Activated naive CD4-positive, alpha-beta T cell treated with anti-CD3 and anti-CD28 coated beads, Interleukin-2, amount 50 U/mL, for 16 hours (primary cell): ENCODE measurements around the gene ERP44.
"Not testable (repeated sequence)": the region's sequence is repeated elsewhere in the genome, so short reads cannot be mapped to it uniquely, and the experiment has no call there.

Source experiments
- DNase-seq: peaks from one replicate; pipeline ENCODE4 v3.0.0-alpha.2; 2020

The ERP44 gene

DNA sequence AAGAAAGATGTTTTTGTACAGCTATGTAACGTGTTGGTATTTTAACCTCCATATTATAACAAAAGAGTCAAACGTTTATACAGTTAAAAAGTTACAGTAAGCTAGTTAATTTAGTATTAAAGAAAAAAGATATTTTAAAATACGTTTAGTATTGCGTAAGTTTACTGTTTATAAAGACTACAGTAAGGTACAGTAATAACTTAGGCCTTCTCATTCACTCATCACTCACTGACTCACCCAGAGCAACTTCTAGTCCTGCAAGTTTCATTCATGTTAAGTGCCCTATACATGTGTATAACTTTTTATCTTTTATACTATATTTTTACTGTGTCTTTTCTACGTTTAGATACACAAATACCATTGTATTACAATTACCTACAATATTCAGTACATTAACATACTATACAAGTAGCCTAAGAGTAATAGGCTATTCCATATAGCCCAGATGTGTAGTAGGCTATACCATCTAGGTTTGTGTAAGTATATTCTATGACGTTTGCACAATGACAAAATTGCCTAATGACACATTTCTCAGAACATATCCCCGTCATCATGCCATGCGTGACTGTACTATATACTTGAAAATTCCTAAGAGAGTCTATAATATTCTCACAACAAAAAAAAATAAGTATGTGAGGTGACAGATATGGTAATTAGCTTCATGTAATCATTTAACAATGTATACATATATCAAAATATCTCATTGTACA, 33.8 kb downstream of the ERP44 start:
- no peak for DNase-seq

DNA sequence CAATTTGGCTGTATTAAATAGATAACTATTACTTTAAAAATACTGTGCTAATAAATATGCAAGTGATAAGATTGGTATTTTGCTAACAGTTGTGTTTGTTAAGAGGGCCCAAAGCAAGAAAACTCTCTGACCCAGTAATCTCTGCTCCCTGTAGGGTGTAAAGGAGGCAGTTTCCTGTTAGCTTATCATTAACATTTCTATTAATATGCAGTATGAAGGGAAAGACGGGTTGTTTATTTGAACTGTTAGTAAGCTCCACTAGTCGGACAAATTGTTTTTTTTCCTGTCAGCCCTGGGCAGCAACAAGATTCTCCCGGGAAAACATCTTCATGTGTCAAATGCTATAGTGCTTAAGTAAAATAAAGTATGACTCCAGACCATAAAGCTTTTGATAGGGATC, 35.6 kb downstream of the ERP44 start:
- no peak for DNase-seq

DNA sequence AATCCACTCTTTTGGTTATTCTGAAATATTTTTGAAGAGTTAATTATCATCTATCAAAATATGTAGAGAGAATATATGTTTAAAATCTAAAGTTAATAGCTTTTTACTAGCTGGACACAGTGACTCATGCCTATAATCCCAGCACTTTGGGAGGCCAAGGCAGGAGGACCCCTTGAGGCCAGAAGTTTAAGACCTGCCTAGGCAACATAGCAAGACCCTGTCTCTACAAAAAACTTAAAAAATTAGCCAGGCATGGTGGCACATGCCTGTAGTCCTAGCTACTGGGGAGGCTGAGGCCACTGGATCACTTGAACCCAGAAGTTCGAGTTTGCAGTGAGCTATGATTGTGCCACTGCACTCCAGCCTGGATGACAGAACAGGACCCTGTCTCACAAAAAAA, 36.1 kb downstream of the ERP44 start:
- DNase-seq: not testable (repeated sequence)

DNA sequence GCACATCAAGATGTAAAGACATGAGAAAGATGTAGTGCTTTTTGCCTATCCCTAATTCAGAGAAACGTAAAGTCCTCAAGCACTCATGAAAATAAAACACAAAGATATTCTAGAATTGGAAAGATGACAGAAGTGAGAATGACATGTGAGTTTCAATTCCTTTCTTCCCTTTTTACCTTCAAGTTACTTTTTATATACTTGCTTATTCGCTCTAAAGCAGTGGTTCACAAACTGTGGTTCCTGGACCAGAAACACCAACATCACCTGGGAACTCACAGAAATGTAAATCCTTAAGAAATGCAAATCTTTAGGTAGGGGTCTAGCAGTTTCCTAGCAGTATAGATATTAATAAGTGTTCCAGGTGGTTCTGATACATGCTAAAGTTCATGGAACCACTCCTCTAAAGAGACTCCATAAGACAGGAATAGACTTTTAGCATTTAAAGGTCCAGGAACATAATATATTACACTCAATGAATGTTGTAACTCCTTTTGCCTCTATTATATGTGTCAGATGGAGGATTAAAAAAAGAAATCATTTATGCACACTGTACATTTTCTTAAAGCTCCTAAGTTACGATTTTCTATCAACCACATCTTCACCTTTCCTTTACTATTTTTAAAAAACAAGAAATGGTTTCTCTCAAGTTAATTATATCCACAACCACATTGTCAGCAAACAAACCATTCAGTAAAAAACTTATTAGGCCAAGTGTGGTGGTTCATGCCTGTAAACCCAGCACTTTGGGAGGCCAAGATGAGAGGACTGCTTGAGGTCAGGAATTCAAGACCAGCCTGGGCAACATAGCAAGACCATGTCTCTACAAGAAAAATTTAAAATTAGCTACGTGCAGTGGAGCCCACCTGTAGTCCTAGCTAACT, 39.9 kb downstream of the ERP44 start:
- no peak for DNase-seq

DNA sequence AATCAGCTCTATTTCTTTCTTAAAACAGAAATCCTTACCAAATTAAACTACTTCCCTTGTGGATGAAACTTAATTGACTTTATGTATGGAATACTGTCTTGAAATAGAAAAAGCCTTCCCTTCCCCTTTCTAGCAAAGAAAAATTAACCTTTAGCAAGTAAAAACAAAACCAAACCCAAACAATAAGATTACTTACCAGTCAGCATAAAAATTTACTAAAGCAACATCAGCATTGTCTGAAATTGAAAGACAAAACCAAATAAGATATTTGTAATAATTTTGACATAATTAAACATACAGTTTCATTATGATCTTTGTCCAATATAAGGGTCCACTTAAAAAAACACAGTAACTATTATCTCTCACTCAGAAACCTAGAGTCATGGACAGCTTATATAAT, 41.2 kb downstream of the ERP44 start:
- no peak for DNase-seq

DNA sequence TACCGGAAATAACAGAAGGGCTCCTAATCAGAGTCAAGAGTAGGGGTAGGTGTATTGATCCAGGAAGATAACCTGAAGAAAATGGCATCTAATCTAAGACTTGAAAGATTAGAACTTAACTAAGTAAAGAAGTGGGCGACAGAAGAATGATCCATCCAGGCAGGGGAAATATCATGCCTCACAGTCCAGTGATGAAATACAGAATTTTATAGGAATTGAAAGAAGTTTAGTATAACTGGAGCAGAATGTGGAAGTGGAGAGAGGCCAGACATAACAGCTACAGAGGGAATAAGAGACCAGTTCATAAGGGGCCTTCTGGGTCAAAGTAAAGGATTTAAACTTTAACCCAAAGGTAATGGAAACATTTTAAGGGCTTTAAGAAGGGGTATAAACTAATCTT, 42.2 kb downstream of the ERP44 start:
- no peak for DNase-seq

DNA sequence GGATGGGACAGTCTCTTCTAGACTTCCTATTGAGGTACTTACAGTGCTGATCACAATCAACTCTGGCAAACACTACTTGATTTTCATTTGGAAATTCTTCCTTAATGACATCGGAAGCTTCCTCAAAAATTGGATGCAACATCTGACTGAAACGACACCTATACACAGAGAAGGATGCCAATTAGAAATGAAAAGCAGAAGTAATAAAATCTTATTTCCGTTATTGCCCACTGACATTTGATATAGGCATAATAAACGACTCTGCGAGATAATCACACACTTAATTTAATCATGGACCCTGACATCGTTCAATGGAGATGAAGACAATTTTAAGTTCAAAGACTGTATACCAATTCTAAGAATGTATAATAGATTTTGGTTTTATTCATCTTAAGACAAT, 46.4 kb downstream of the ERP44 start:
- no peak for DNase-seq

DNA sequence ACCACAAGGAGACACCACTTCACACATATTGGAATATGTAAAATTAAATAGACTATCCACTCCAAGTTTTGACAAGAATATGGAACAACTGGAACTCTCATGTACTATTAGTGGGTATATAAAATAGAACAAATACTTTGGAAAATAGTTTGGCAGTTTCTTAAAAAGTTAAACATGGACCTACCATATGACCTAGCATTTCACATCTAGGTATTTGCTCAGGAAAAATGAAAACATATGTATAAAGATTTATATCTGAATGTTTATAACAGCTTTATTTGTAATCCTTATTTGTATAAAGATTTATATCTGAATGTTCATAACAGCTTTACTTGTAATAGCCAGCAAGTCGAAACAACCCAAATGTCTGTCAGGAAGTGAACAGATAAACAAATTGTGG, 49.2 kb downstream of the ERP44 start:
- DNase-seq: no peak

DNA sequence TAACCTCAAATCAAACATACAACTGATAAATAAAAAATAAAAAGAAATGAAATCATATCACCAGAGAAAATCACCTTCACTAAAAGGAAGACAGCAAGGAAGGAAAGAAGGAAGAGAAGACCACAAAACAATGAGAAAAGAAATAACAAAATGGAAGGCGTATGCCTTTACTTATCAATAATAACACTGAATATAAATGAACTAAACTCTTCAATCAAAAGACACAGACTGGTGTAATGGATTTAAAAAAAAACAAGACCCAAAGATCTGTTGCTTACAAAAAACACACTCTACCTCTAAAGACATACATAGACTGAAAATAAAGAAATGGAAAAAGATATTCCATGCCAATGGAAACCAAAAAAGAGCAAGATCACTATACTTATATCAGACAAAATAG, 60.3 kb downstream of the ERP44 start:
- DNase-seq: no peak

DNA sequence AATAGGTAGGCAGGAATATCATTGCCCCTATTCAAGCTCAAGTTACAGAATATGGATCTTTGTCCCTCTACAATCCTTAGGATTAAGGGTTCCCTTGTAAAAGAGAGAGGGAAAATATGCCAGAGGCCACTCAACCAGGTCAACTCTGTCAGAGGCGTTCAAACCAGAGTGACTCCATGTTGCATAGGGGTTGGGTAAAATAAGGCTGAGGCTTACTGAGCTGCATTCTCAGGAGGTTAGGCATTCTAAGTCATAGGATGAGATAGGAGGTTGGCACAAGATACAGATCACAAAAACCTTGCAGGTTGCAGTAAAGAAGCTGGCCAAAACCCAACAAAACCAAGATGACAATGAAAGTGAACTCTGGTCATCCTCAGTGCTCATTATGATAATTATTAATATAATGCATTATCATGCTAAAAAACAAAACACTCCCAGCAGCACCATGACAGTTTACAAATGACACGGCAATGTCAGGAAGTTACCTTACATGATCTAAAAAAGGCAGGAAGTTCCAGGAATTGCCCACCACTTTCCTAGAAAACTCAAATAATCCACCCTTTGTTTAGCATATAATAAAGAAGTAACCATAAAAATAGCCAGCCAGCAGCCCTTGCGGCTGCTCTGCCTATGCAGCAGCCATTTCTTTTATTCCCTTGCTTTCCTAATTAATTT, 64.8 kb downstream of the ERP44 start:
- DNase-seq: no peak

DNA sequence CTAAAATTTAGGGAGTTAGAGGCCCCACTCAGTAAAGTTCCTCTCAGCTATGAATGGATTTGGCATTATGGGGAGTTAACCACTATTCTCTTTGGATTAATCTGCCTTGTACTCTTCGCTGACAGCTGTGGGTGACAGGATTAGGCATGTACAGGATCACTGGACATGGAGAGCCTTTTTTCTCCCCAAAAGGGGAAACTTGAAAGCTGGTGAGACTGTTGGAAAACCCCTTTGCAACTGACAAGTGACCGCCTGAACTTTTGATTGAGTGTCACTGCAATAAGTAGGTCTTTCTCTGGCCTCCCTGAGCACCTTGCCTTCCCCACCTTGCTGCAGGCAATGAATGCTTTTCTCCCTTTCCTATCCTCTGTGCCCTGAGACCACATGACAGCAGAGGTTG, 68.3 kb downstream of the ERP44 start:
- DNase-seq: no peak

DNA sequence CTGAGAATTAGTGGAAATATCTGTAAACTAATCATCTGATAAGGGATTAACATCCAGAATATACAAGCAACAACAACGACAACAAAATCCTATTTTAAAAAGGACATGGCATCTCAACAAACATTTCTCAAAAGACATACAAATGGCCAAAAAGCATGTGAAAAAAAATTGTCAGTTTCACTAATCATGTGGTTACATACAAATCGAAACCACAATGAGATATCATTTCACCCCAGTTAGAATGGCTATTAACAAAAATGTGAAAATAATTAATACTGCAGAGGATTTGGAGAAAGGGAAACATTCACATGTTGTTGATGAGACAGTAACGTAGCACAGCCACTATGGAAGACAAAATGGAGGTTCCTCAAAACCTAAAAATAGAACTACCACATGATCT, 69.5 kb downstream of the ERP44 start:
- no peak for DNase-seq

DNA sequence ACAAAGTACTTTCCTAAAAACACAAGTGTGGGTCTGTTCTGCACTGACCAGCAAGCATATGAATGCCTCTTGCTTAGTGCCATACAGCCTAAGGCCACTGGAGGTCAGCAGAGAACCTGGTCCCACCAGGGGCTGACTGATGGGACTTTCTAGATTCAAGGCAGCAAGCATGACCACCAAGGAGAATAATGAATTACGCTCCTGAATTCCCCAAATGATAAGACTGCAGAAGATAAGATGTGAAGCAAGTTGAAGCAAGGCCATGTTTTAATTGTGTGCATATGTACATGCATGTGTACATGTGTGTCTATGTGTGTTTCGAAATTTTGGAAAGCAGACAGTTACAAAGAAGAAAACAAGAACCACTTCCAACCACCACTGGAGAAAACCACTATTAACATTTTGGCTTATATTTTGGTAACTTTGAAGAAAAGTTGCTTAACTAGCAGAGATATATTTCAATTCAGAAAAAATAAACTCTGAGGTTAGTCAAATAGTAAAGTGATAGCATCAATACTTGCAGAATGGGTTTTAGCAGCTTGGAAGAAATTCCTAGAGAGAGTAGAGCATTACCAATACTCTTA, 70.5 kb downstream of the ERP44 start:
- peak; percentile 69 for DNase-seq

DNA sequence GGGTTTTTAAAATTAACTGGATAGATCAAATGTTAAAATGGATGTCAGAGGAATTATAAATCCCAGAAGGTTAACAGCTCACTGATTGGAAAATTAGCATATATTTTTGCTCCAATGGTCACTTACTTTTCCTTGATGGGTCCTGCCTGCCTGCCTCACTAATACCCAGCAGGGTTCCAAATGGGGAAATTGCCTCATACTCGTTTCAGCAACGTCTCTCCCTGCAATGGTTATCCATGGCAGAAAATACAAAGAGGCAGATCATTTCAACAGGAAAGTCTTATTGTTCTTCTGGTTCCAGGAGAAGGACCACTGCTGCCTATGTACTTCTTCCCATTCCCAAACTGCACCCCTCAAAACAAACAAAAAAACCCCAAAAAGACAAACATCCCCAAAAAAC, 71.3 kb downstream of the ERP44 start:
- no peak for DNase-seq

DNA sequence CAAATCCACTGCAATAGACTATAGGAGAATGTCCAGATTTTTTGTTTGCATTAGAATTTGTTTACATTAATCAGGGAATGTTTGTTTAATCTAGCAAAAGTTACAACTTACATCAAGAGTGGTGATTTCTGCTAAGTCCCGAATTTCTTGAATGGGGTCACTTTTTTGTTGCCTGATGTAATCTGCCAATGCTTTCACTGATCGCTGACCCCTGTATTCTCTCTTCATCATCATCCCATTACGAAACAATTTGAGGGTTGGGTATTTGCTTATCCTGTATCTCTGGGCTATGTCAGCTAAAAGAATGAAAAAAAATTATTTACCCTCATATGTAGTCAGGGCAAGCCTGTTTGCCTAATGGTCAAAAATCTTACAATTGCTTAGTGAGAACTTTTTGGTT, 76.9 kb downstream of the ERP44 start:
- DNase-seq: no peak

DNA sequence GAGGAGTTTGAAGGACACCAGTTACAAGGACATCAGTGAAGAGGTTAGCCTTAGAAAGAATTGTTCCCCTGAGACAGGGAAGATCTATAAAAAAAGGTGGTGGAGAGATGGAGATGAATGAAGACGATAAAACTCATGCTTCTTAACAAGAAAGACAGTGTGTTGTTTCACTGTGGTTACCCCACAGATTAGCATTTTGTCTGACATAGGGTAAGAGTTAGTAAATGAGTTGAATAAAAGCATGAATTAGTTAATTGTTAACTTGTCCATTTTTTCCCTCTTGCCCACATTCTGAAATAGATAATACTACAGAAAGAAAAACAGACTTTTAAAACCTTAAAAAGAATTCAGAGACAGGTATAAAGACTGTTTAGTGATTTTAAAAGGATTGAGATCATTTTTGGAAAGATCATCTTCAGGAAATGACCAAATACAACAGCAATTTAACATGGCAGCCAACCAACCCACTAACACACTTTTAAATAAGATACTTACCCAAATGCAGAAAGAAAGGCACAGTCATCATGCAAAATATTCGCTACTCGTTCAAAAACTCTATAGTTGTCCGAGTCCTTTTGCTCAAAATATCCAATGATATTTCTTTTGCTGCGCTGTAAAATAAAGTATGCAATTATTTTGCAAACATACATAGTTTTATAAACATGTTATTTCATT, 78.5 kb downstream of the ERP44 start:
- no peak for DNase-seq

DNA sequence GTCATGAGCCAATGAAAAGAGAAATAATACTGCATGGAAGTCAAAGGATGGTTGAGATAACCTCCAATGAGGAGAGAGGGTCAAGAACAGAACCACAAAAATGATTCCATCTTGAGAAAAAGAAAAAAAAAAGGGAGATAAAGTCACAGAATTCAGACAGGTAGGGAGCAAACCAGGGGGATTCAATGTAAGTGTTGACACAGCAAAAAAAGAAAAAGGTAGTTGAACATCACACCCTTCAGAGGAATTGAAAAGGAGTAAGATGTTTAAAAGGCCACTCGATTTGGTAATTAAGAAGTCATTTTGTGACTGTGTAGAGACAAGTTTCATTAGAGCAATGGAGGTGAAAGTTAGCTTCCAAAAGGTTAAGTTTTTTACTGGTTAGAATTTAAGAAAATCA, 79.3 kb downstream of the ERP44 start:
- no peak for DNase-seq

DNA sequence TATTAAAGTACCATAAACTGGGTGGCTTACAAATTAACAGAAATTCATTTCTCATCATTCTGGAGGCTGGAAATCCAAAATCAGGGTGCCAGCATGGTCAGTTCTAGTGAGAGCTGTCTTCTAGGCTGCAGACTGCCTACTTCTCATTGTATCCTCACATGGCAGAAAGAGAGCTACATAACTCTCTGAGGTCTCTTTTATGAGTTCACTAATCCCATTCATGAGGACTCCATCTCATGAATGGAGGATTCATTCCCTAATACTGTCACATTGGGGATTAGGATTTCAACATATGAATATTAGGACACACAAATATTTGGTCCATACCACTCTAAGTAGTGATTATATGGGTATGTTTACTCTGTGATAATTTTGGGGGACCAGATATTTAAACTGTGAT, 84.0 kb downstream of the ERP44 start:
- DNase-seq: no peak

DNA sequence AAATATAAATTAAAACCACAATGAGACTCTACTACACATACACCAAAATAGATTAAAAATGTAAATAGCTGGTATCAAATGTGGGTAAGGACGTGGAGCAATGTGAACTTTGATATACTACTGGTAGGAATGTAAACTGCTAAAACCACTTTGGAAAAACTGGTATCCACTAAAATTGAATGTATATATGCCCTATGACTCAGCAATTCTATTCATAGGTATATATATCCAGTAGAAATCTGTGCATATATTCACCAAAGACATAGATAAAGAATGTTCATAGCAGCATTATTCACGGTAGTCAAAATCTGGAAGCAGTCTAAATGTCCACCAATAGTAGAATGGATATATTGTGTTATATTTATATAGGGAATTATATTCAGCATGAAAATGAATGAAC, 85.2 kb downstream of the ERP44 start:
- no peak for DNase-seq

DNA sequence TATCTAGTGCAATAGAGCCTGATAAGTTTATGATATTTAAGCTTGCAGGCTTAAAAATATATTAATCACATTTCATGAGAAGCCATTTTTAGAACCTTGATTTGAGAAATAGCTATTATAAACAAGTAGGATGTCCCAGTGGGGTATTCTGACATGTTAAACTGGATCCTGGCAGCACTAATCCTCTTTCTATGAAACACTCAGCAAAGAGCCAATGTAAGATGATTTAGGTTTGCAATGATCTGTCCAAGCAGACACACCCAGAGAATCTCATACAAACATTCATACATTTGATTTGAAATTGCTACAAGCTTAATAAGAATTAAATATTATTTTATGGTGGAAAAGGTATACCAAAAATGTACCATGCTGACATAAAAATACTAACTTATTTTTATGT, 86.5 kb downstream of the ERP44 start:
- DNase-seq: no peak

DNA sequence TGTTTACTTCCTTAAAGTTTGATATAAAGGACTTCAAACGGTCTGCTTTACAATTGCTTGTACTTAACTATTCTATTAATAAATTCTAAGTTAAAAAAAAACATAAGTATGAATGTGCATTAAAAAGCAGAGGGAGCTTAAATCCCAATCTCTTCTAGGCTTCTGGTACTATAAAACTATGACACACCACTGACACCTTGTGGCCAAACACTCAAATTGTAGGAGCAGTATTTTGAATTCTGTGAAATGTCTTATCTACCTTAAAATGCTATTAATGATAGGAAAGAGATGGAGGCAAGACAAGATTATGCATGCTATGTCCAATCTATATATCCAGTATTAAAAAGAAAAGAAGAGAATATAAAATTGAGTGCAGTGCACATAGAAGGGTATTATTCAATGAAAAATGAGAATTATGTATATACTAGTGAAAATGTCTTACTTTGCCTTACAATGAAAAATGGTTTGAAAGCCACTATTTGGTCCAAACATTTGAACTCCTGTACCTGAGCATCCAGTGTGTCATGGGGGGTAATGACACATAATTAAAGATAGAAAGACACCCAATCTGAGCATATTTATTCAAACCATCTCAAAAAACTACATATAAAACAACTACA, 87.6 kb downstream of the ERP44 start:
- peak; percentile 16 for DNase-seq

DNA sequence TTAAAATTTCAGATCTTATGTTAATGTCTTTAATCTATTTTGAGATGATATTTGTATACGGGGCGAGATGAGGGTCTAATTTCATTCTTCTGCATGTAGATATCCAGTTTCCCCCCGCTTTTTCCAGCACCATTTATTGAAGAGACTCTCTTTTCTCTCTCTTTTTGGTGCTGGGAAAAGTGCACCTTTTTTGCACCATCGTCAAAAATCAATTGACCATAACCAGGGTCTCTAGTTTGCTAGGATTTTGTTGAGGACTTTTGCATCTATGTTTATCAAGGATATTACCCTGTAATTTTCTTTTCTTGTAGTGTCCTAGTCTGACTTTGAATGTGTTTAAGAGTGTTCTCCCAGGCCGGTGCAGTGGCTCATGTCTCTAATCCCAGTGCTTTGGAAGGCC, 99.0 kb downstream of the ERP44 start:
- DNase-seq: no peak

DNA sequence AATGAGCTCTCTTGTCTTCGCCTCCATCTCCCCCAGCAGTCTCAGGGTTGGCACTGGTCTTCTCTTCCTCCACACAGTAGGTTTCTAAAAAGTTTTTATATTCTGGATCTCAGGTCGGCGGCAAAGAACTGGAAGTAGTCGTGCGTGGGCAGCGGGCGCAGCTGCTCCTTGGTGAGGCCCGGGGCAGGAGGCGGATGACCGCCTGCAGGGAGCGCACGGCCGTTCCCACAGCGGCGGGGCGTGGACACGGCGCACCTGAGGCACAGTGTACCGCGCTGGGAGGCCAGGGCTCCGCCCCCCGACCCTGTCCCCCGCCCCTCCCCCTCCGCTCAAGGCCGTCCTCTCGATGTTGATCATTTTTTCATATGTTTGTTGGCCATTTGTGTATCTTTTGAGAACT, 99.9 kb downstream of the ERP44 start:
- no peak for DNase-seq
